Urinary bladder (tissue), 4 donors: ENCODE measurements around the gene CFL2. TPM values are rescaled to one million over a fixed set of nuclear protein-coding genes. Genes with fewer than 3 reads are reported as not detected.
A peak's percentile ranks its signal among the peaks of the same experiment; 100 is the strongest.

ENCODE experiments used
- DNase-seq: peaks from one replicate; pipeline ENCODE4 v3.0.0-alpha.2; 2015; ENCODE audit errors: extremely low spot score
- H3K27ac ChIP-seq: one replicate; pipeline ENCODE4 v1.5.1; 2013; ENCODE audit warnings: low read depth, mild to moderate bottlenecking, moderate library complexity
- H3K36me3 ChIP-seq: one replicate; pipeline ENCODE4 v1.6.1; 2013; ENCODE audit warnings: mild to moderate bottlenecking, moderate library complexity; ENCODE audit not compliant: insufficient read depth
- H3K4me1 ChIP-seq: one replicate; pipeline ENCODE4 v1.6.1; 2013; ENCODE audit warnings: mild to moderate bottlenecking, moderate library complexity; ENCODE audit not compliant: insufficient read depth
- H3K4me3 ChIP-seq: one replicate; pipeline ENCODE4 v1.5.1; 2013; ENCODE audit warnings: low read depth, low read length
- WGBS: extraction: QIAGEN DNeasy Blood & Tissue Kit; methylation state at CpG from one replicate; pipeline ENCODE4 v1.1.7; 2013; 5-methylcytosine and 5-hydroxymethylcytosine counted together
- polyA plus RNA-seq: library from polyadenylated mRNA; stranded (reverse); fragments of 200-250 nt; gene quantifications from one replicate; pipeline ENCODE4 v1.2.3, GENCODE V29; 2013
- small RNA-seq: library from RNA; depleted of rRNA; stranded (forward); fragments of <200 nt; gene quantifications from one replicate; pipeline ENCODE3, GENCODE V24; 2014
- total RNA-seq: library from RNA; depleted of rRNA; stranded (reverse); fragments of >200 nt; gene quantifications from one replicate; pipeline ENCODE4 v1.2.3, GENCODE V29; 2014
- donor health status: healthy with polysubstance abuse.
- donor health status: healthy.

CFL2 gene
- total and polyA plus RNA-seq, 2 donors, result 176 to 296 TPM

DNA sequence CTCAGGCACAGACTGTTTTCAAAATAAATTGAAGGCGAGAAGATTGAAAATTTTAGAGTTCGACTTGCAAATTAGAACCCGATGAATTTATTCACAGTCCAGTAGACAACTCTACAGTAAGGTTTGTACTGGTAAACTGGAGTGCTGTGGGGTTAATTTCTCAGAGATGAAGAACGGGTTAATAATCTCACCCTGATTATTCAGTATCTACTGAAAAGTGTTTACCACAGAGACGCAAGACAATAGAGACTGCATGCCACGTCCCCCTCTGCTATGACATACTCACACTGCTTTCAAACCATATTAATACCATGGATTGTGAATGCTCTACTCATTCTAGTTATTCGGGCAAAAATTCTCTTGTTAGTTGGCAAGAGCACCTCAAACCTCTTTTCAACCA, 36.1 kb downstream of the CFL2 start:
- DNase-seq, result no peak
- H3K4me3 ChIP-seq, result no peak overlapping the region
- 70% methylated on average over 7 of the region's 7 CpGs for WGBS
- no peaks in the 10 kb centered on the region for H3K36me3 ChIP-seq
- H3K4me1 ChIP-seq, result no peaks in the 10 kb centered on the region
- H3K27ac ChIP-seq, result no peak overlapping the region

DNA sequence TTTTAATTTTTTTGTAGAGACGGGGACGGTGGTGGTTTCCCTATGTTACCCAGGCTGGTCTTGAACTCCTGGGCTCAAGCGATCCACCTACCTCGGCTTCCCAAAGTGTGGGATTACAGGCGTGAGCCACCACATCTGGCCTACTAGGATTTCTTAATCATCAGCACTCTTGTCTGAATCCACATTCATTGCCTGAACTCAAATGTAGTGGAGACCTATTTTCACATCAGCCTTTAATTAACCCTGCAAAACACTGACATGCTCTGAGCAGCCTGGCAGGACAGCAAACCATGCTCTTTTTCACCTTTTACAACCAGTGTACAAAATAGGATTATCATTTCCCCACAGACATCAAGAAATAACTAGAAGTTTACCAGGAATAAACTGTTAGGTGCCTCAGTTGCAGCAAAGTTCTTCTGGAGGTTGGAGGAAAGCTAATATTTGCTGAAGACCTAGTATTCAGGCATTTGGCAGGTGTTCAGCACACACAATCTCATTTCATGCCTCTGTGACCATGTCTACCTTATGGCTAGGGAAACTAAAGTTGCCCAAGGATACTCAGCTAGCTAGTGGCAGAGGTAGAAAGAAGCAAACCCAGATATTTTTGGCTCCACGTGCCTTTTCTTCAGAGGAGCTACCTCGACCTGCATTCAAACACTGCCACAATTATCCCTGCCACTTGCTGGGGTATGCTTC, 37.7 kb downstream of the CFL2 start:
- Histone ChIP-seq H3K36me3 (no peaks in the 10 kb centered on the region), H3K27ac (no peak overlapping the region), H3K4me3 (no peak overlapping the region), H3K4me1 (no peaks in the 10 kb centered on the region)
- WGBS, result 86% methylated on average over 7 of the region's 7 CpGs
- DNase-seq, result no peak

DNA sequence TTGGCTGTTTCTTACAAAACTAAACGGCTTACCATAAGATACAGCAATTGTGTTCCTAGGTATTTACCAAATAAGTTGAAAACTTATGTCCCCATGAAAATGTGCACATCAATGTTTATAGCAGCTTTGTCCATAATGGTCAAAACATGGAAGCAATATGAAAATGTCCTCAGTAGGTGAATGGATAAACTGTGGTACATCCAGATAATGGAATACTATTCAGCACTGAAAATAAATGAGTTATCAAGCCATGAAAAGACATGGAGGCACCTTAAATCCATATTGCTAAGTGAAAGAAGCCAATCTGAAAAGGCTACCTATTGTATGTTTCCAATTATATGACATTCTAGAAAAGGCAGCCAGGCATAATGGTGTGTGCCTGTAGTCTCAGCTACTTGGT, 40.7 kb downstream of the CFL2 start:
- Histone ChIP-seq H3K4me1 (no peaks in the 10 kb centered on the region), H3K4me3 (no peak overlapping the region), H3K36me3 (no peaks in the 10 kb centered on the region), H3K27ac (no peak overlapping the region)
- WGBS, result 76% methylated on average over 1 of the region's 1 CpG
- DNase-seq, result no peak

DNA sequence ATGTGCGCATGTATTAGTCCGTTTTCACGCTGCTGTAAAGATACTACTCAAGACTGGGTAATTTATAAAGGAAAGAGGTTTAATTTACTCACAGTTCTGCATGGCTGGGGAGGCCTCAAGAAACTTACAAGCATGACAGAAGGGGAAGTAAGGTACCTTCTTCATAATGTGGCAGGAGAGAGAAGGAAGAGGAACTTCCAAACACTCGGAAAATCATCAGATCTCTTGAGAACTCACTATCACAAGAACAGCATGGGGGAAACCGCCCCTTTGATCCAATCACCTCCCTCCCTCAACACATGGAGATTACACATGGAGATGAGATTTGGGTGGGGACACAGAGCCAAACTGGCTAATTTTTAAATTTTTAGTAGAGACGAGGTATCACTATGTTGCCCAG, 42.7 kb downstream of the CFL2 start:
- Histone ChIP-seq H3K27ac (no peak overlapping the region), H3K4me1 (no peaks in the 10 kb centered on the region), H3K36me3 (no peaks in the 10 kb centered on the region), H3K4me3 (no peak overlapping the region)
- 64% methylated on average over 6 of the region's 6 CpGs for WGBS
- DNase-seq, result no peak

DNA sequence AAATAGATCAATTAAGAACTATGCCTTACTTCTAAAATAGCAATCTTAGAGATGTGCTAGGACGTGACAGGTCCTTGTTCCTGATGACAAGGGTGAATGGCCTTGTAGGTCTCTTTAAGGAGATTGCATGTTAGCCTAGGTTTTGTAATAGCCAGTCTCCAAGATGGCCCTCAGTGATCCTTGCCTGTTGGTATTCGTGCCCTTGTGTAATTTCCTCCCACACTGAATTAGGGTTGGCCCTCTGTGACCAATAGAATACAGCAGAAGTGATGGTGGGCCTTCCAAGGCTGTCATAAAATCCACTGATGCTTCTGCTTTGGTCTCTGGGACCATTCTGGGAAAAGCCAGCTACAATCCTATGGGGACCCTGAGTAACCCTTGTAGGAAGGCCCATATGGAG, 46.3 kb downstream of the CFL2 start:
- Histone ChIP-seq H3K36me3 (no peaks in the 10 kb centered on the region), H3K27ac (no peak overlapping the region), H3K4me3 (no peak overlapping the region), H3K4me1 (no peaks in the 10 kb centered on the region)
- no peak for DNase-seq
- WGBS, result 81% methylated on average over 2 of the region's 2 CpGs

DNA sequence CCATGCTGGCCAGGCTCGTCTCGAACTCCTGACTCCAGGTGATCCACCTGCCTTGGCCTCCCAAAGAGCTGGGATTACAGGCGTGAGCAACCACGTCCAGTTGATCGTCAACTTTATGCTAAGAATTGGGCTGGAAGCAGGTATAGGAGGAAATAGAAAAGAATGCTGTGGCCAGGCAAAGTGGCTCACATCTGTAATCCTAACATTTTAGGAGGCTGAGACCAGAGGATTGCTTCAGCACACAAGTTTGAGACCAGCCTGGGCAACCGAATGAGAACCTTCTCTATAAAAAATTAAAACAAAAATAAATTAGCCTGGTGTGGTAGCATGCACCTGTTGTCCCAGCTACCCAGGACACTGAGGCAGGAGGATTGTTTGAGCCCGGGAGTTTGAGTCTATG, 47.4 kb downstream of the CFL2 start:
- no peak overlapping the region for H3K27ac ChIP-seq
- 93% methylated on average over 7 of the region's 7 CpGs for WGBS
- H3K36me3 ChIP-seq, result no peaks in the 10 kb centered on the region

DNA sequence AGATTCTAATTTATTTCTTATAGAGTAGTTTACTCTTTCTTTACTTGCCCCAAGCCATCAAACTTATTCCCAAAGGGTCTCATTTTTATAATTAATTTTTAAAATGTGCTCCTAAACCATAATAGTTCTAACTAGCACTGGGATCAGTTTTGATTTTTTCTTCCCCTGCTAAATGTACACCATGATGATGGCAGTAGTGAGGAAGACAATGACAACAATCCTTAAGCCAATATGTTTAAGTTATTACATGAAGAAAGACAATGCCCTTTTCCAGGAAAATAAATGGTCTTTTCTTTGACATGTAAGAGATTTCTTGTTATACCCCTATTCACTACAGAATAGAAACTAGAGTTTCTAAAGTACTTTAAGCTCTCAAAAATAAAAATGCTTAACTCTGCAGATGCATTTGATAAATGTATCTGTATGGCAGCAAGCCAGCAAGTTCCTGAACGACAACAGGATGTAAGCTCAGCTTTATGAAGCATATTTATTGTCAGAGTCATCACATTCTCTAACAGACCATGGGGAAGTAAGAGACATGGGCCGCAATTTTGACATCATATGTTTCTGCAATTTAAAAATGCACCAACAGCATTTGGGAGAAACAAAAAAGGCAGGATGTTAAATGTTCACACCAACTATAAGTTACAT, 48.5 kb downstream of the CFL2 start:
- Histone ChIP-seq H3K36me3 (no peaks in the 10 kb centered on the region), H3K4me1 (no peaks in the 10 kb centered on the region), H3K27ac (no peak overlapping the region), H3K4me3 (no peak overlapping the region)
- WGBS, result 31% methylated on average over 2 of the region's 2 CpGs
- peak; percentile 31 for DNase-seq

More for the DNA sequence above, 47.4 kb downstream of the CFL2 start:
- Histone ChIP-seq H3K4me1 (no peaks in the 10 kb centered on the region), H3K4me3 (no peak overlapping the region)
- no peak for DNase-seq

DNA sequence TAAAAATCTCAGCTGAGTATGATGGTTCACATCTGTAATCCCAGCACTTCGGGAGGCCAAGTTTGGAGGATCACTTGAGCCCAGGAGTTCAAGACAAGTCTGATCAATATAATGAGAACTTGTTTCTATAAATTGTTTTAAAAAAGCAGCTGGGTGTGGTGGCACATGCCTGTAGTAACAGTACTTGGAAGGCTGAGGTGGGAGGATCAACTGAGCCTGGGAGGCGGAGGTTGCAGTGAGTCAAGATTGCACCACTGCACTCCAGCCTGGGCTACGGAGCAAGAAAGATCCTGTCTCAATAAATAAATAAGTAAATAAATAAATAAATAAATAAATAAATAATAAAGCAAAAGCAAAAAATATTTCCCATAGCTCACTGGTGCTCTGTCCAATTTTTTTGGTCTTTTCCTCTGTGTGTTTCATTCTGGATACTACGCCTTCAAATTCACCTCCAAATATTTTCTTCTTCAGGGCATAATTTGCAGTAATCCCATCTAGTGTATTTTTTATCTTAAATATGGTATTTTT, 51.8 kb downstream of the CFL2 start:
- no peak overlapping the region for H3K4me3 ChIP-seq
- 87% methylated on average over 4 of the region's 4 CpGs for WGBS
- no peak for DNase-seq
- no peaks in the 10 kb centered on the region for H3K4me1 ChIP-seq
- H3K36me3 ChIP-seq, result no peaks in the 10 kb centered on the region
- no peak overlapping the region for H3K27ac ChIP-seq

DNA sequence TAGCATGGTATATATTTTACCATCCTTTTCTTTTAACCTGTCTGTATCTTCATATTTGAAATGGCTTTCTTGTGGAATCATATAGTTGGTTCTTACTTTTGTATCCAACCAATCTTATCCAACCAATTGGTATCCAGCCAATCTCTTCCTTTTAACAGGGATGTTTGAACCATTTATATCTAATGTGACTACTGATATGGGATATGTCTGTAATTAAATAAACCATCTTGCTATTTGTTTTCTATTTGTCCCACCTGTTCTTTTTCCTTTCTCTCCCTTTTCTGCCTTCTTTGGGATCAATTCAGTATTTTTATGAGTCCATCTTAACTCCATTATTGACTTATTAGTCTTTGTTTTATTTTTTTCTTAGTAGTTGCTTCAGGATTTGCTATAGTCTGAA, 53.6 kb downstream of the CFL2 start:
- DNase-seq, result no peak
- no peak overlapping the region for H3K4me3 ChIP-seq

More for the DNA sequence above, 53.6 kb downstream of the CFL2 start:
- Histone ChIP-seq H3K4me1 (no peaks in the 10 kb centered on the region), H3K27ac (no peak overlapping the region), H3K36me3 (no peaks in the 10 kb centered on the region)

Small RNA genes within 50 kb of the gene (small RNA-seq; reads per million reads assigned to genes)
- gene RNU6-1261P, result not detected

Other genes starting within 250 kb of the CFL2 start
- 61.5 TPM for gene EAPP, start 174.9 kb downstream of the CFL2 start, total RNA-seq
- gene EAPP, start 174.9 kb downstream of the CFL2 start, polyA plus RNA-seq, result 44.9 TPM
- 171 TPM for gene SNX6, start 84.4 kb downstream of the CFL2 start, total RNA-seq
- gene SNX6, start 84.4 kb downstream of the CFL2 start, polyA plus RNA-seq, result 58.9 TPM
- 38.3 TPM for gene BAZ1A, start 160.8 kb upstream of the CFL2 start, total RNA-seq
- 14.8 TPM for gene BAZ1A, start 160.8 kb upstream of the CFL2 start, polyA plus RNA-seq